ENCODE results near the gene FTH1. TPM values are rescaled to one million over a fixed set of nuclear protein-coding genes. Genes with fewer than 3 reads are reported as not detected.

The FTH1 gene
- total and polyA plus RNA-seq, 8 donors, result 1,788 to 5,494 (median 2,077) TPM

- intact Hi-C loops (cut with DNase I), result no loop called here
- TF ChIP-seq CTCF (IDR thresholded peaks at IDR 0.05), result no peak
- Histone ChIP-seq H3K9me3 (no peaks in the 10 kb centered on the region), H3K4me3 (peak overlapping the region in 1 of 2 donors; percentile 92), H3K27ac (peak overlapping the region; percentile 98 to 99), H3K36me3 (peaks cover 0 to 68% of the 10 kb centered on the region in 2 donors), H3K4me1 (peaks cover 30 to 60% of the 10 kb centered on the region in 2 donors), H3K27me3 (no peaks in the 10 kb centered on the region)
- DNase-seq (peak in 1 of 4 donors; percentile 61), ATAC-seq (peak; percentile 4)
These were observed 4.0 kb downstream of the FTH1 start for GRCh38 chr11:61963282-61964057.

- no peak for DNase-seq
- H3K36me3 ChIP-seq, result peaks cover 0 to 73% of the 10 kb centered on the region in 2 donors
- no peaks in the 10 kb centered on the region for H3K27me3 ChIP-seq
- H3K4me3 ChIP-seq, result peak overlapping the region in 1 of 2 donors; percentile 6
- peak overlapping the region; percentile 98 to 99 for H3K27ac ChIP-seq
- no peaks in the 10 kb centered on the region for H3K9me3 ChIP-seq
- H3K4me1 ChIP-seq, result peaks cover 28 to 59% of the 10 kb centered on the region in 2 donors
- TF ChIP-seq CTCF (IDR thresholded peaks at IDR 0.05), result no peak
- ATAC-seq, result no peak
- intact Hi-C loops (cut with DNase I), result no loop called here
These were observed 4.5 kb downstream of the FTH1 start for GRCh38 chr11:61963016-61963281.

GRCh38 chr11:61962213-61963015, 5.0 kb downstream of the FTH1 start:
- H3K36me3 ChIP-seq, result peaks cover 0 to 79% of the 10 kb centered on the region in 2 donors
- intact Hi-C loops (cut with DNase I), result no loop called here
- peak overlapping the region; percentile 98 to 99 for H3K27ac ChIP-seq
- DNase-seq, result peak in 1 of 4 donors; percentile 31
- H3K27me3 ChIP-seq, result no peaks in the 10 kb centered on the region
- ATAC-seq, result no peak
- no peak for TF ChIP-seq CTCF (IDR thresholded peaks at IDR 0.05)
- no peaks in the 10 kb centered on the region for H3K9me3 ChIP-seq
- peaks cover 28 to 59% of the 10 kb centered on the region in 2 donors for H3K4me1 ChIP-seq
- H3K4me3 ChIP-seq, result peak overlapping the region in 1 of 2 donors; percentile 6

GRCh38 chr11:61961570-61962212, 5.7 kb downstream of the FTH1 start:
- peak in 1 of 4 donors; percentile 32 for DNase-seq
- no peak for TF ChIP-seq CTCF (IDR thresholded peaks at IDR 0.05)
- peaks cover 28 to 65% of the 10 kb centered on the region in 2 donors for H3K4me1 ChIP-seq
- ATAC-seq, result no peak
- no peak overlapping the region for H3K4me3 ChIP-seq
- H3K9me3 ChIP-seq, result no peaks in the 10 kb centered on the region
- intact Hi-C loops (cut with DNase I), result no loop called here
- H3K27me3 ChIP-seq, result no peaks in the 10 kb centered on the region
- peaks cover 0 to 76% of the 10 kb centered on the region in 2 donors for H3K36me3 ChIP-seq
- H3K27ac ChIP-seq, result peak overlapping the region in 1 of 2 donors; percentile 98

GRCh38 chr11:61960532-61960931, 6.9 kb downstream of the FTH1 start:
- DNase-seq (peak in 1 of 4 donors; percentile 32), ATAC-seq (no peak)
- Histone ChIP-seq H3K36me3 (peaks cover 0 to 64% of the 10 kb centered on the region in 2 donors), H3K9me3 (no peaks in the 10 kb centered on the region), H3K4me1 (peaks cover 28 to 72% of the 10 kb centered on the region in 2 donors), H3K4me3 (no peak overlapping the region), H3K27me3 (peaks cover 0 to 5% of the 10 kb centered on the region in 2 donors), H3K27ac (no peak overlapping the region)
- TF ChIP-seq CTCF (IDR thresholded peaks at IDR 0.05), result no peak
- intact Hi-C loops (cut with DNase I), result no loop called here

Measured in left lung (tissue), 10 donors.